ENCODE results near the gene SOCS6. TPM values are rescaled to one million over a fixed set of nuclear protein-coding genes. Genes with fewer than 3 reads are reported as not detected.

Gene SOCS6
- total and polyA plus RNA-seq, 2 of the 13 experiments (the other 11 are each of a cell fraction or from before 2014, with no cell fraction given) = 18.6 to 38.3 TPM

DNA sequence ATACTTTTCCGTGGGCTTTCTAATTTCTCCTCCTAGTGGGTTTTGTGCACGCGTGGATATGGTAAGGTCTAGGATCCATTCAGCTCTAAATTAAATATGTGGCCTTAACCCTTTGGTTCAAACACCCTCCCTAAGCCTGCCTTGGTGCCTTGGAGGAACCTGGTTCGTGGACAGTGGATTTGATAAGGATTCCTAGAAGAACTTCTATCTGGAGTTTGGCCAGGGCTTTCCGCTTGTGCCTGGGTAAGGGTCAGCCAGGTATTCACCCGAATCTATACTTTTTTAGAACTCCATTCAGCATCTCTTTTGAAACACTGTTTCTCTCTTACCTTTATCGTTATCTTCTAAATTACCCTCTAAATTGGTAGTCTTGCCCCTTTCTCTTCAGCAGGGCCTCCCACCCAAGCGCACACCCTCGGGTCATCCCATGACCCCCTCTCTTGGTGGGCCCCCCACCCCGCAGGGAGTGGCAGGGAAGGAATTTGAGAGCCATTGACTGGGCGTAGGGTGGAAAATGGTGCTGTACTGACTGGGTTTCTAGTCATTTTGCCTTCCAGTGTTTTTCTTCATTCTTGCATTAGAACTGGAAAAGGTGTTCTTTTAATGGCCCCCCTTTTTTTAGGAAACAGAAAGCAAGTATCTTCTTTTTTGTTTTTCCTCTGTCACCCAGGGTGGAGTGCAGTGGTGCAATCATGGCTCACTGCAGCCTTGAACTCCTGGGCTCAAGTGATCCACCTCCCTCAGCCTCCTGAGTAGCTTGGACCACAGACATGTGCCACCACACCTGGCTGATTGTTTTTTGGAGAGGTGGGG lies 1.8 kb downstream of the SOCS6 start (continued):
- TF ChIP-seq, protein P1, sequence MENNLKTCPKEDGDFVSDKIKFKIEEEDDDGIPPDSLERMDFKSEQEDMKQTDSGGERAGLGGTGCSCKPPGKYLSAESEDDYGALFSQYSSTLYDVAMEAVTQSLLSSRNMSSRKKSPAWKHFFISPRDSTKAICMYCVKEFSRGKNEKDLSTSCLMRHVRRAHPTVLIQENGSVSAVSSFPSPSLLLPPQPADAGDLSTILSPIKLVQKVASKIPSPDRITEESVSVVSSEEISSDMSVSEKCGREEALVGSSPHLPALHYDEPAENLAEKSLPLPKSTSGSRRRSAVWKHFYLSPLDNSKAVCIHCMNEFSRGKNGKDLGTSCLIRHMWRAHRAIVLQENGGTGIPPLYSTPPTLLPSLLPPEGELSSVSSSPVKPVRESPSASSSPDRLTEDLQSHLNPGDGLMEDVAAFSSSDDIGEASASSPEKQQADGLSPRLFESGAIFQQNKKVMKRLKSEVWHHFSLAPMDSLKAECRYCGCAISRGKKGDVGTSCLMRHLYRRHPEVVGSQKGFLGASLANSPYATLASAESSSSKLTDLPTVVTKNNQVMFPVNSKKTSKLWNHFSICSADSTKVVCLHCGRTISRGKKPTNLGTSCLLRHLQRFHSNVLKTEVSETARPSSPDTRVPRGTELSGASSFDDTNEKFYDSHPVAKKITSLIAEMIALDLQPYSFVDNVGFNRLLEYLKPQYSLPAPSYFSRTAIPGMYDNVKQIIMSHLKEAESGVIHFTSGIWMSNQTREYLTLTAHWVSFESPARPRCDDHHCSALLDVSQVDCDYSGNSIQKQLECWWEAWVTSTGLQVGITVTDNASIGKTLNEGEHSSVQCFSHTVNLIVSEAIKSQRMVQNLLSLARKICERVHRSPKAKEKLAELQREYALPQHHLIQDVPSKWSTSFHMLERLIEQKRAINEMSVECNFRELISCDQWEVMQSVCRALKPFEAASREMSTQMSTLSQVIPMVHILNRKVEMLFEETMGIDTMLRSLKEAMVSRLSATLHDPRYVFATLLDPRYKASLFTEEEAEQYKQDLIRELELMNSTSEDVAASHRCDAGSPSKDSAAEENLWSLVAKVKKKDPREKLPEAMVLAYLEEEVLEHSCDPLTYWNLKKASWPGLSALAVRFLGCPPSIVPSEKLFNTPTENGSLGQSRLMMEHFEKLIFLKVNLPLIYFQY (CRISPR knock-in tag; IDR thresholded peaks at IDR 0.05; ENCODE audit: borderline replicate concordance) = no peak
- no peak for TF ChIP-seq GTF2F1 (IDR thresholded peaks at IDR 0.05; ENCODE audit: low read length)
- TF ChIP-seq, protein P2, sequence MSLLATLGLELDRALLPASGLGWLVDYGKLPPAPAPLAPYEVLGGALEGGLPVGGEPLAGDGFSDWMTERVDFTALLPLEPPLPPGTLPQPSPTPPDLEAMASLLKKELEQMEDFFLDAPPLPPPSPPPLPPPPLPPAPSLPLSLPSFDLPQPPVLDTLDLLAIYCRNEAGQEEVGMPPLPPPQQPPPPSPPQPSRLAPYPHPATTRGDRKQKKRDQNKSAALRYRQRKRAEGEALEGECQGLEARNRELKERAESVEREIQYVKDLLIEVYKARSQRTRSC (CRISPR knock-in tag; IDR thresholded peaks at IDR 0.05; ENCODE audit: low read depth) = no peak
- TF ChIP-seq ARID2 (CRISPR knock-in tag; IDR thresholded peaks at IDR 0.05; ENCODE audit: borderline replicate concordance) = peak; percentile 53; the same call in 1 of the 2 replicates
- TF ChIP-seq, protein P3, sequence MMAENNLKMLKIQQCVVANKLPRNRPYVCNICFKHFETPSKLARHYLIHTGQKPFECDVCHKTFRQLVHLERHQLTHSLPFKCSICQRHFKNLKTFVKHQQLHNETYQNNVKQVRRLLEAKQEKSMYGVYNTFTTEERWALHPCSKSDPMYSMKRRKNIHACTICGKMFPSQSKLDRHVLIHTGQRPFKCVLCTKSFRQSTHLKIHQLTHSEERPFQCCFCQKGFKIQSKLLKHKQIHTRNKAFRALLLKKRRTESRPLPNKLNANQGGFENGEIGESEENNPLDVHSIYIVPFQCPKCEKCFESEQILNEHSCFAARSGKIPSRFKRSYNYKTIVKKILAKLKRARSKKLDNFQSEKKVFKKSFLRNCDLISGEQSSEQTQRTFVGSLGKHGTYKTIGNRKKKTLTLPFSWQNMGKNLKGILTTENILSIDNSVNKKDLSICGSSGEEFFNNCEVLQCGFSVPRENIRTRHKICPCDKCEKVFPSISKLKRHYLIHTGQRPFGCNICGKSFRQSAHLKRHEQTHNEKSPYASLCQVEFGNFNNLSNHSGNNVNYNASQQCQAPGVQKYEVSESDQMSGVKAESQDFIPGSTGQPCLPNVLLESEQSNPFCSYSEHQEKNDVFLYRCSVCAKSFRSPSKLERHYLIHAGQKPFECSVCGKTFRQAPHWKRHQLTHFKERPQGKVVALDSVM (CRISPR knock-in tag; IDR thresholded peaks at IDR 0.05) = peak; percentile 47; the same call in 1 of the 2 replicates
- TF ChIP-seq ZNF775 (CRISPR knock-in tag; IDR thresholded peaks at IDR 0.05; ENCODE audit: borderline replicate concordance) = no peak
- TF ChIP-seq, protein P4, sequence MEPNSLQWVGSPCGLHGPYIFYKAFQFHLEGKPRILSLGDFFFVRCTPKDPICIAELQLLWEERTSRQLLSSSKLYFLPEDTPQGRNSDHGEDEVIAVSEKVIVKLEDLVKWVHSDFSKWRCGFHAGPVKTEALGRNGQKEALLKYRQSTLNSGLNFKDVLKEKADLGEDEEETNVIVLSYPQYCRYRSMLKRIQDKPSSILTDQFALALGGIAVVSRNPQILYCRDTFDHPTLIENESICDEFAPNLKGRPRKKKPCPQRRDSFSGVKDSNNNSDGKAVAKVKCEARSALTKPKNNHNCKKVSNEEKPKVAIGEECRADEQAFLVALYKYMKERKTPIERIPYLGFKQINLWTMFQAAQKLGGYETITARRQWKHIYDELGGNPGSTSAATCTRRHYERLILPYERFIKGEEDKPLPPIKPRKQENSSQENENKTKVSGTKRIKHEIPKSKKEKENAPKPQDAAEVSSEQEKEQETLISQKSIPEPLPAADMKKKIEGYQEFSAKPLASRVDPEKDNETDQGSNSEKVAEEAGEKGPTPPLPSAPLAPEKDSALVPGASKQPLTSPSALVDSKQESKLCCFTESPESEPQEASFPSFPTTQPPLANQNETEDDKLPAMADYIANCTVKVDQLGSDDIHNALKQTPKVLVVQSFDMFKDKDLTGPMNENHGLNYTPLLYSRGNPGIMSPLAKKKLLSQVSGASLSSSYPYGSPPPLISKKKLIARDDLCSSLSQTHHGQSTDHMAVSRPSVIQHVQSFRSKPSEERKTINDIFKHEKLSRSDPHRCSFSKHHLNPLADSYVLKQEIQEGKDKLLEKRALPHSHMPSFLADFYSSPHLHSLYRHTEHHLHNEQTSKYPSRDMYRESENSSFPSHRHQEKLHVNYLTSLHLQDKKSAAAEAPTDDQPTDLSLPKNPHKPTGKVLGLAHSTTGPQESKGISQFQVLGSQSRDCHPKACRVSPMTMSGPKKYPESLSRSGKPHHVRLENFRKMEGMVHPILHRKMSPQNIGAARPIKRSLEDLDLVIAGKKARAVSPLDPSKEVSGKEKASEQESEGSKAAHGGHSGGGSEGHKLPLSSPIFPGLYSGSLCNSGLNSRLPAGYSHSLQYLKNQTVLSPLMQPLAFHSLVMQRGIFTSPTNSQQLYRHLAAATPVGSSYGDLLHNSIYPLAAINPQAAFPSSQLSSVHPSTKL (CRISPR knock-in tag; IDR thresholded peaks at IDR 0.05) = peak; percentile 52; the same call in 1 of the 2 replicates
- TF ChIP-seq, protein P5, sequence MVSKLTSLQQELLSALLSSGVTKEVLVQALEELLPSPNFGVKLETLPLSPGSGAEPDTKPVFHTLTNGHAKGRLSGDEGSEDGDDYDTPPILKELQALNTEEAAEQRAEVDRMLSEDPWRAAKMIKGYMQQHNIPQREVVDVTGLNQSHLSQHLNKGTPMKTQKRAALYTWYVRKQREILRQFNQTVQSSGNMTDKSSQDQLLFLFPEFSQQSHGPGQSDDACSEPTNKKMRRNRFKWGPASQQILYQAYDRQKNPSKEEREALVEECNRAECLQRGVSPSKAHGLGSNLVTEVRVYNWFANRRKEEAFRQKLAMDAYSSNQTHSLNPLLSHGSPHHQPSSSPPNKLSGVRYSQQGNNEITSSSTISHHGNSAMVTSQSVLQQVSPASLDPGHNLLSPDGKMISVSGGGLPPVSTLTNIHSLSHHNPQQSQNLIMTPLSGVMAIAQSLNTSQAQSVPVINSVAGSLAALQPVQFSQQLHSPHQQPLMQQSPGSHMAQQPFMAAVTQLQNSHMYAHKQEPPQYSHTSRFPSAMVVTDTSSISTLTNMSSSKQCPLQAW (CRISPR knock-in tag; IDR thresholded peaks at IDR 0.05) = peak; percentile 35; the same call in 1 of the 2 replicates
- no peak for TF ChIP-seq ZNF777 (CRISPR knock-in tag; IDR thresholded peaks at IDR 0.05)
- TF ChIP-seq TEAD3 (CRISPR knock-in tag; optimal IDR thresholded peaks at IDR 0.05; ENCODE audit: borderline replicate concordance) = peak; percentile 30
- TF ChIP-seq, protein P6, sequence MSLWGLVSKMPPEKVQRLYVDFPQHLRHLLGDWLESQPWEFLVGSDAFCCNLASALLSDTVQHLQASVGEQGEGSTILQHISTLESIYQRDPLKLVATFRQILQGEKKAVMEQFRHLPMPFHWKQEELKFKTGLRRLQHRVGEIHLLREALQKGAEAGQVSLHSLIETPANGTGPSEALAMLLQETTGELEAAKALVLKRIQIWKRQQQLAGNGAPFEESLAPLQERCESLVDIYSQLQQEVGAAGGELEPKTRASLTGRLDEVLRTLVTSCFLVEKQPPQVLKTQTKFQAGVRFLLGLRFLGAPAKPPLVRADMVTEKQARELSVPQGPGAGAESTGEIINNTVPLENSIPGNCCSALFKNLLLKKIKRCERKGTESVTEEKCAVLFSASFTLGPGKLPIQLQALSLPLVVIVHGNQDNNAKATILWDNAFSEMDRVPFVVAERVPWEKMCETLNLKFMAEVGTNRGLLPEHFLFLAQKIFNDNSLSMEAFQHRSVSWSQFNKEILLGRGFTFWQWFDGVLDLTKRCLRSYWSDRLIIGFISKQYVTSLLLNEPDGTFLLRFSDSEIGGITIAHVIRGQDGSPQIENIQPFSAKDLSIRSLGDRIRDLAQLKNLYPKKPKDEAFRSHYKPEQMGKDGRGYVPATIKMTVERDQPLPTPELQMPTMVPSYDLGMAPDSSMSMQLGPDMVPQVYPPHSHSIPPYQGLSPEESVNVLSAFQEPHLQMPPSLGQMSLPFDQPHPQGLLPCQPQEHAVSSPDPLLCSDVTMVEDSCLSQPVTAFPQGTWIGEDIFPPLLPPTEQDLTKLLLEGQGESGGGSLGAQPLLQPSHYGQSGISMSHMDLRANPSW (CRISPR knock-in tag; IDR thresholded peaks at IDR 0.05; ENCODE audit: borderline replicate concordance) = no peak
- no peak for TF ChIP-seq POGZ (CRISPR knock-in tag; IDR thresholded peaks at IDR 0.05)

All from HepG2 (cell line).